BLaER1 (cell line): ENCODE measurements around the gene PWWP2A.

Experiments
- H3K27ac ChIP-seq: shearing (Covaris generic); formaldehyde crosslinking; 2 replicates; pipeline ENCODE4 v1.8.1; 2022
- H3K27me3 ChIP-seq: shearing (Covaris generic); formaldehyde crosslinking; 2 replicates; pipeline ENCODE4 v1.8.1; 2022
- H3K36me3 ChIP-seq: shearing (Covaris generic); formaldehyde crosslinking; 2 replicates; pipeline ENCODE4 v1.8.1; 2022
- H3K4me1 ChIP-seq: shearing (Covaris generic); formaldehyde crosslinking; 2 replicates; pipeline ENCODE4 v1.8.1; 2022
- H3K4me2 ChIP-seq: shearing (Covaris generic); formaldehyde crosslinking; 2 replicates; pipeline ENCODE4 v1.8.1; 2022
- H3K4me3 ChIP-seq: shearing (Covaris generic); formaldehyde crosslinking; 2 replicates; pipeline ENCODE4 v1.8.1; 2022
- H3K9ac ChIP-seq: shearing (Covaris generic); formaldehyde crosslinking; 2 replicates; pipeline ENCODE4 v1.8.1; 2022
- H3K9me3 ChIP-seq: shearing (Covaris generic); formaldehyde crosslinking; 2 replicates; pipeline ENCODE4 v1.8.1; 2022
- H4K20me1 ChIP-seq: shearing (Covaris generic); formaldehyde crosslinking; 2 replicates; pipeline ENCODE4 v1.8.1; 2022
- Cebpa-rat ChIP-seq: shearing (Covaris generic); IDR thresholded peaks from 2 replicates; pipeline ENCODE4 v1.8.1; 2022

The PWWP2A gene

DNA sequence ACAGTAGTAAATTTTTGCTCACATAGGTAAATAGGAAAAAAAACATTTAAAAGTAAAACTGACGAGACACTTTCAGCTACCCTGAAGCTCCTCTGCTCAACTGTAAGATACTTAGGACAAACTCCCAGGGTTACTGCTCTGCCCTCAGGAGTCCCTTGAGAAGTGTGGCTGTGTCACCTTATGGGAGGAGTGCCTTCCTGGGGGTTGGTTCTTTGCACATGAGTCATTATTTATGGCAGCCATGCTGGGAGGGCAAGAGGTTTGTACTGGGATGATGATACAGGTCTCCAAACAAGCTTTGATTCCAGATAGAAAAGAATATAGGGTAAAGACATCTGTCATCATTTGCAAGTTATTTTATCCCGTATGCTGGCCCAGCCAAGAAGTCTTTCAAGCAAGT is 64.4 kb downstream of the PWWP2A start:
- Histone ChIP-seq H3K4me1 (no peaks in the 10 kb centered on the region), H4K20me1 (no peaks in the 10 kb centered on the region), H3K9ac (no peak overlapping the region), H3K4me3 (no peak overlapping the region), H3K4me2 (no peak overlapping the region), H3K27me3 (no peaks in the 10 kb centered on the region), H3K36me3 (peaks cover 100% of the 10 kb centered on the region), H3K27ac (no peak overlapping the region), H3K9me3 (peaks cover 20% of the 10 kb centered on the region)
- no peak for TF ChIP-seq Cebpa-rat

DNA sequence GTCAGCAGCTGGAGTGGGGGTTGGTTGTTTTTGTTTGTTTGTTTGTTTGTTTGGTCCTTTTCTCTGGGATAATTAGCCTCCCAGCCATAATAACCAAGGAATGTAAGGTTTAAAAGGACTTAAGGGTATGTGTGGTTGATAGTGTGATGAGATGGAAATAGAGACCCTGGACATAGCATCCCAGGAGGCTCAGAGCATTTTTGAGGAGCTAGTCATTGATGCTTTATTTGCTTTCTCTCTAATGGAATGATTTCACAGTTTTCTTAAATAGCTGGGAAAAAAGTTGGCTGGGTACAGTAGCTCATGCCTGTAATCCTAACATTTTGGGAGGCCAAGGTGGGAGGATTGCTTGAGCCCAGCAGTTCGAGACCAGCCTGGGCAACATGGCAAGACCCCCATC is 65.2 kb downstream of the PWWP2A start:
- no peak for TF ChIP-seq Cebpa-rat
- H3K27me3 ChIP-seq = no peaks in the 10 kb centered on the region
- H3K9ac ChIP-seq = no peak overlapping the region
- no peak overlapping the region for H3K4me3 ChIP-seq
- H3K36me3 ChIP-seq = peaks cover 100% of the 10 kb centered on the region
- H3K27ac ChIP-seq = no peak overlapping the region
- no peaks in the 10 kb centered on the region for H4K20me1 ChIP-seq
- H3K4me2 ChIP-seq = no peak overlapping the region
- no peaks in the 10 kb centered on the region for H3K4me1 ChIP-seq
- peaks cover 16% of the 10 kb centered on the region for H3K9me3 ChIP-seq

DNA sequence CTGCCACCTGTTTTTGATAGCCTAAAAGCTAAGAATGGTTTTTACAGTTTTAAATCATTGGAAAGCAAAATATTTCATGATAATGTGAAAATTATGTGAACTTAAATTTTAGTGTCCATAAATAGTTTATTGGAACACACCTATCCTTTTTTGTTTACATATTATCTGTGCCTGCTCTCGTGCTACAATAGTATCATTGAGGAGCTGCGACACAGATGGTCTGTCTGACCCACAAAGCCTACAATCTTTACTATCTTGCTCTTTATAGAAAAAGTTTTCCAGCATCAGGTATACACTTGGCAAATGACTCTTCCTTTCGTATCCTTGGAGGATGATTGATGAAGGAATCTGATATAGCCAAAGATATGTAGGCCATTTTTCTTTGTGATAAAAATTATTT is 70.2 kb downstream of the PWWP2A start:
- peaks cover 88% of the 10 kb centered on the region for H3K36me3 ChIP-seq
- no peak for TF ChIP-seq Cebpa-rat

DNA sequence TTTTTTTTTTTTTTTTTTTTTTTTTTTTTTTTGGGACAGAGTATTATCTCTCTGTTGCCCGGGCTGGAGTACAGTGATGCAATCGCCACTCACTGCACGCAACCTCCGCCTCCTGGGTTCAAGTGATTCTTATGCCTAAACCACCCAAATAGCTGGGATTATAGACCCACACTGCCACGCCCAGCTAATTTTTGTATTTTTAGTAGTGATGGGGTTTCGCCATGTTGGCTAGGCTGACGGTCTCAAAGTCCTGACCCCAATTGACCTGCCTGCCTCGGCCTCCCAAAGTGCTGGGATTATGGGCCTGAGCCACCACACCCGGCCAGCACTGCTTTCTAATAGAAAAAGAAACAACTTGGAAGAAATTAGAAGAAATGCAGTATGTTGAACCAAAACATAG is 71.1 kb downstream of the PWWP2A start:
- Histone ChIP-seq H3K4me3 (no peak overlapping the region), H4K20me1 (0 out of 2 replicates have a peak, but pooled peaks cover 5% of the 10 kb centered on the region), H3K27ac (no peak overlapping the region), H3K4me2 (no peak overlapping the region), H3K36me3 (peaks cover 87% of the 10 kb centered on the region), H3K9ac (no peak overlapping the region), H3K9me3 (no peaks in the 10 kb centered on the region), H3K4me1 (no peaks in the 10 kb centered on the region), H3K27me3 (no peaks in the 10 kb centered on the region)
- TF ChIP-seq Cebpa-rat = no peak

More for the DNA sequence above, 70.2 kb downstream of the PWWP2A start:
- Histone ChIP-seq H3K9me3 (no peaks in the 10 kb centered on the region), H3K4me3 (no peak overlapping the region), H3K4me1 (no peaks in the 10 kb centered on the region), H3K27me3 (no peaks in the 10 kb centered on the region), H3K9ac (no peak overlapping the region), H3K4me2 (no peak overlapping the region), H3K27ac (no peak overlapping the region), H4K20me1 (0 out of 2 replicates have a peak, but pooled peaks cover 5% of the 10 kb centered on the region)

DNA sequence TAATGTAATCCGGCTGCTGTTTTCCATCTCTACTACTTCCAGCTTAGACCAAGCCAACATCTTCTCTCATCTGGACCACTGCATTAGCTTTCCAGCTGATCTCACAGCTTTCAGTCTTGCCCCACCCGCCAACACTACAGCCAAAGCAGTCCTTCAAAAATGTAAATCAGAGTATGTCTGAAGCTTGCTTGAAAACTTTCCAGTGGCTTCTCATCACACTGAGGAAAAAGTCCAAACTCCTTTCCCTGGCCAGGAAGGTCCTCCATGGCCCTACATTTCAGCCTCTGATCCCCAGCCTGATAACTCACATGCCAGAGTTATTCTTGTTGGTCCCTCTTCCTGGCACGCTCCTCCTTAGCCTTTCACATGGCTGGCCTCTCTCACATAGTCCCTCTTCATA is 71.8 kb downstream of the PWWP2A start:
- no peaks in the 10 kb centered on the region for H3K27me3 ChIP-seq
- H3K4me1 ChIP-seq = no peaks in the 10 kb centered on the region
- H4K20me1 ChIP-seq = 0 out of 2 replicates have a peak, but pooled peaks cover 5% of the 10 kb centered on the region
- H3K4me2 ChIP-seq = no peak overlapping the region
- H3K9ac ChIP-seq = no peak overlapping the region
- TF ChIP-seq Cebpa-rat = no peak
- no peak overlapping the region for H3K4me3 ChIP-seq
- H3K9me3 ChIP-seq = no peaks in the 10 kb centered on the region
- H3K27ac ChIP-seq = no peak overlapping the region
- peaks cover 87% of the 10 kb centered on the region for H3K36me3 ChIP-seq

DNA sequence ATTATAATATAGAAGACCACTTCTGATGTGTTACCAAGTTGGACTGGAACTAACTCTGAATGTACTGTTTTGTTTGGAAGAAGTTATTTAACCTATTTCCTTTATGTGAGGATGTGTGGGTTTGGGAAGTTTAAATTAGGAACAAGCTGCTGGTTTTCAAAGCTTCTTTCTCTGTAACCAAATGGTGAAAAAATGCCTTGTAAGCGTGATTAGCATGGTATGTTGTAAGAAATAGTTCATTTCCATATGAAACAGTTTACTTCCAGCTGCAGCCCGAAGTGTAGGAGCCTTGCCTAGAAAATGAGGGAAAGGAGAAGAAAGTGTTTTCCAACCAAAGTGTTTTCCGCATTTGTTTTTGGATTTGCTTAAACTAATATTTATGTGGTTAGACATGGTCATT is 74.3 kb downstream of the PWWP2A start:
- Histone ChIP-seq H3K9ac (no peak overlapping the region), H4K20me1 (0 out of 2 replicates have a peak, but pooled peaks cover 5% of the 10 kb centered on the region), H3K36me3 (peaks cover 86% of the 10 kb centered on the region), H3K4me2 (no peak overlapping the region), H3K27ac (no peak overlapping the region), H3K9me3 (no peaks in the 10 kb centered on the region), H3K4me3 (no peak overlapping the region), H3K4me1 (no peaks in the 10 kb centered on the region), H3K27me3 (no peaks in the 10 kb centered on the region)
- no peak for TF ChIP-seq Cebpa-rat

DNA sequence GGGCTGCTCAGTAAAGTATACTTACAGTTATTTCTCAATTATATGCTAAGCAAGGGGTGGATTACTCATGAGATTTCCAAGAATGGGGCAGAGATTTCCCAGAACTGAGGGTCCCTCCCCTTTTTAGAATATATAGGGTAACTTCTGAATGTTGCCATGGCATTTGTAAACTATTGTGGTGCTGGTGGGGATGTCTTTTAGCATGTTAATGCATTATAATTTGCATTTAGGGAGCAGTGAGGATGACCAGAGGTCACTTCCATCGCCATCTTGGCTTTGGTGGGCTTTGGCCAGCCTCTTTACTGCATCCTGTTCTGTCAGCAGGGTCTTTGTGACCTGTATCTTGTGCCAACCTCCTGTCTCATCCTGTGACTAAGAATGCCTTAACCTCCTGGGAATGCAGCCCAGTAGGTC is 74.9 kb downstream of the PWWP2A start:
- no peak overlapping the region for H3K4me3 ChIP-seq
- no peaks in the 10 kb centered on the region for H3K4me1 ChIP-seq
- no peak overlapping the region for H3K4me2 ChIP-seq
- H3K9me3 ChIP-seq = no peaks in the 10 kb centered on the region
- H3K9ac ChIP-seq = no peak overlapping the region
- no peak for TF ChIP-seq Cebpa-rat
- H3K27ac ChIP-seq = no peak overlapping the region
- peaks cover 86% of the 10 kb centered on the region for H3K36me3 ChIP-seq
- H4K20me1 ChIP-seq = 0 out of 2 replicates have a peak, but pooled peaks cover 5% of the 10 kb centered on the region
- no peaks in the 10 kb centered on the region for H3K27me3 ChIP-seq

DNA sequence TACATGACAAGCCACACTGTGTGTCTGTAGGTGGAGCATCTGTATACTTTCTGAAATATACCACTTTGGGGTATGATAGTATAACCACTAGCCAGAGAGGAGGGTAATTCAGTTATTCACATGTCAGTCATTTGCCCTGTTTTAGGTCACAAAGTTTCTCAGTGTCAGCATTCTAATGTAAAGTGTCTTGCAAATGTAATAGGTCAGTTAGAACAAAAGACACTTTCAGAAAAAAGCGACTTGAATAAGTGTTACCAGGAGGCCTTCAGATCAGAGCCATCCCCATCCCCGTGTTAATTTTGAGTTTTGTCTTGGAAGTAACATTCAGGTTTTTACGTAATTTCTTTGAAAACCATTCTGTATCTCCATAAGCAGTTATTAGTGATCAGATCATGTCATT is 76.6 kb downstream of the PWWP2A start:
- Histone ChIP-seq H3K9ac (no peak overlapping the region), H3K36me3 (peaks cover 87% of the 10 kb centered on the region), H3K4me2 (no peak overlapping the region), H3K27me3 (no peaks in the 10 kb centered on the region), H4K20me1 (0 out of 2 replicates have a peak, but pooled peaks cover 5% of the 10 kb centered on the region), H3K27ac (no peak overlapping the region), H3K4me1 (no peaks in the 10 kb centered on the region), H3K4me3 (no peak overlapping the region), H3K9me3 (no peaks in the 10 kb centered on the region)
- TF ChIP-seq Cebpa-rat = no peak
